Right lobe of liver (tissue), 4 donors: Measurements from ENCODE around the gene LRRC28.

Source experiments
- CTCF ChIP-seq, 4 donors: fragments of 200-600 bp in 3 of 4; fragments of 450-650 bp in 1 of 4; IDR thresholded peaks; one replicate each; pipeline versions ENCODE4 v1.5.1 to v1.8.0; 2016 to 2022; ENCODE audit warnings: antibody characterized with exemption in 4 of 4, mild to moderate bottlenecking in 2 of 4
- POLR2A ChIP-seq: fragments of 450-650 bp; IDR thresholded peaks from one replicate; pipeline ENCODE4 v1.6.1; 2017; ENCODE audit warnings: antibody characterized with exemption, mild to moderate bottlenecking
- donor health status: DM: no; HTN: no; CAD: no.
- donor health status: DM: no; HTN: no; CAD: no.
- donor health status: DM: no; HTN: yes; CAD: no.

- TF ChIP-seq CTCF (IDR thresholded peaks at IDR 0.05), result no peak
- no peak for TF ChIP-seq POLR2A
These were observed 174.5 kb downstream of the LRRC28 start for GRCh38 chr15:99425657-99426301.
